HFF-Myc (cell line): ENCODE data around the gene GABBR2.

ENCODE experiments used
- DNase-seq: peaks from one replicate; pipeline ENCODE4 v3.0.0-alpha.2; 2011; ENCODE audit warnings: low read depth; ENCODE audit errors: extremely low read depth
- H3K4me3 ChIP-seq: replicated peaks from 2 replicates; pipeline ENCODE4 v1.5.1; 2011; ENCODE audit warnings: low read depth, mild to moderate bottlenecking, control low read depth, low read length
- TF ChIP-seq, protein P1 (sequence below): IDR thresholded peaks from 2 replicates; pipeline ENCODE4 v1.5.1; 2012; ENCODE audit warnings: mild to moderate bottlenecking, low read depth, low read length, control low read depth; ENCODE audit errors: missing control alignments

The GABBR2 gene

GRCh38 chr9:98563988-98564387 is 144.7 kb downstream of the GABBR2 start:
- TF ChIP-seq, protein P1, sequence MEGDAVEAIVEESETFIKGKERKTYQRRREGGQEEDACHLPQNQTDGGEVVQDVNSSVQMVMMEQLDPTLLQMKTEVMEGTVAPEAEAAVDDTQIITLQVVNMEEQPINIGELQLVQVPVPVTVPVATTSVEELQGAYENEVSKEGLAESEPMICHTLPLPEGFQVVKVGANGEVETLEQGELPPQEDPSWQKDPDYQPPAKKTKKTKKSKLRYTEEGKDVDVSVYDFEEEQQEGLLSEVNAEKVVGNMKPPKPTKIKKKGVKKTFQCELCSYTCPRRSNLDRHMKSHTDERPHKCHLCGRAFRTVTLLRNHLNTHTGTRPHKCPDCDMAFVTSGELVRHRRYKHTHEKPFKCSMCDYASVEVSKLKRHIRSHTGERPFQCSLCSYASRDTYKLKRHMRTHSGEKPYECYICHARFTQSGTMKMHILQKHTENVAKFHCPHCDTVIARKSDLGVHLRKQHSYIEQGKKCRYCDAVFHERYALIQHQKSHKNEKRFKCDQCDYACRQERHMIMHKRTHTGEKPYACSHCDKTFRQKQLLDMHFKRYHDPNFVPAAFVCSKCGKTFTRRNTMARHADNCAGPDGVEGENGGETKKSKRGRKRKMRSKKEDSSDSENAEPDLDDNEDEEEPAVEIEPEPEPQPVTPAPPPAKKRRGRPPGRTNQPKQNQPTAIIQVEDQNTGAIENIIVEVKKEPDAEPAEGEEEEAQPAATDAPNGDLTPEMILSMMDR = no peak
- H3K4me3 ChIP-seq = no peak overlapping the region
- no peak for DNase-seq

DNA sequence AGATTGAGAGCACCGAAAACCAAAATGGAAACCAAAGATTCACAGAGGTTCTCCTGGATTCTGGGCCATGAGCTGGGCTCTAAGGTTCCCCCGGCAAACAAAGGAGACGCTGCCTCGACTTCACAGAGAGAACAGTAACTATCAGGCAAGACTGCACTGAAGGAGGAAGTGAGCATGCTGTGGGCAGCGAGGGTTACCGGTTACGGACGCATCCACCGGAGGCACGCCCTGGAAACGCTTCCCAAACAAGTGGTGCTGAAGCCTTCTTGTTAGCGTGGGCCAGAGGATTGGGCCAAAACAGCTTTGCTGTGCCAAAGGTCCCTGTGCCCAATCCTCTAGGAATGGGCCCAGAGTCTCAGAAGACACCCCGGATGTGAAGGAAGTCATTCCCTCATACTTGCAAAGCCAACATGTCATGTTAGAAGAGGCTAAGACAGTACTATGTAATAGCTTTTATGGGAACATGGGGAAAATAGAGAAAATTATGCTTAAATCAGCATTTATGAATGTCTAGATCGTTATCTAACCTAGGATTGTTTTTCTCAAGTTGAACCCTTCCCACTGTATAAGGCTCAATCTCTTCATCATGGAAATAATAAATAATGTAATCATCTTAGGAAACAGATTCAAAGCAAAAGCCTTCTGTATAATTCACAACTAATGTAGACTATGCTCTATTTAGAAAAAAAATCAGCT is 145.4 kb downstream of the GABBR2 start:
- H3K4me3 ChIP-seq = no peak overlapping the region
- no peak for DNase-seq
- TF ChIP-seq, protein P1 = no peak

GRCh38 chr9:98559561-98559960 is 149.2 kb downstream of the GABBR2 start:
- no peak overlapping the region for H3K4me3 ChIP-seq
- TF ChIP-seq, protein P1 = no peak
- no peak for DNase-seq

- TF ChIP-seq, protein P1 = no peak
- no peak for DNase-seq
- no peak overlapping the region for H3K4me3 ChIP-seq
These were observed 150.2 kb downstream of the GABBR2 start for GRCh38 chr9:98558575-98558974.

GRCh38 chr9:98556511-98556910 is 152.2 kb downstream of the GABBR2 start:
- no peak for DNase-seq
- H3K4me3 ChIP-seq = no peak overlapping the region
- TF ChIP-seq, protein P1 = no peak

DNA sequence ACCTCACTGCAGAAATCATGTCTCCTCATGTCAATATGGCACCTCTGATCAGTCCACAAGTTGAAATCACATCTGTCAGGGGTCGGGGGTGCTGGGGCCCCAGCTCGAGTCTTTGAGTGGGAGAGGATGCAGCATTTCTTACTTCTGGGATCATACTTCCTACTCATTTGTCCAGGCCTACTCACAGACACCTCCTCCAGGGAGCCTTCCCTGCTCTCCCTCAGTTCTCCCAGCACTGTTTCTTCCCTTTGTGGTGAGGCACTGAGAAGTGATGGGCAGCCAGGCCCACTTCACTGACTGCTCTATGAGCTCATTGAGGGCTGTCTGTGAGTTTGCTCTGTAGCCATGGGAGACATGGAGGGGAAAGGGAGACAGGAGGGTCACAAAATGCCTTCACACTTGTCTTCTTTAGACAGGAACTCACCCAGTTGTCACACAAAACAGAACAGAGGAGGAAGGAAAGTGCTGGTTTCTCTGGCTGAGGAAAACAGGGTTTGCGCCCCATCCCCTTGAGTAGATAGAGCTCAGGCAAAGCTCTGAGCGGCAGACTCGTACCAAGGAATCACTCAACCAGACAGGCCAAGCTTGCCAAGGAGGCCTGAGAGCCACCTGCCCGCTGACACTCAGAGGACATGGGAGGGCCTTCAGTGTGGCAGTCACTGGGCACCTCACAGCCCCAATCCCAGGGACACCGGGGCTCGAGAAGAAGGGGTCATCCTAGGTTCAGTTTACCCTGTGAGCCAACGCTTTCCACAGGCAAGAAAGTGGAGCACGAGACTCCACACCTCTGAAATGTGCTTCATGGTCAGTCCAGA is 152.9 kb downstream of the GABBR2 start:
- H3K4me3 ChIP-seq = no peak overlapping the region
- TF ChIP-seq, protein P1 = no peak
- no peak for DNase-seq
